Measurements from ENCODE around the gene ERG. TPM values are rescaled to one million over a fixed set of nuclear protein-coding genes. Genes with fewer than 3 reads are reported as not detected.

The ERG gene
- total and polyA plus RNA-seq, 7 donors, result 2.7 to 14.5 (median 7.6) TPM

DNA sequence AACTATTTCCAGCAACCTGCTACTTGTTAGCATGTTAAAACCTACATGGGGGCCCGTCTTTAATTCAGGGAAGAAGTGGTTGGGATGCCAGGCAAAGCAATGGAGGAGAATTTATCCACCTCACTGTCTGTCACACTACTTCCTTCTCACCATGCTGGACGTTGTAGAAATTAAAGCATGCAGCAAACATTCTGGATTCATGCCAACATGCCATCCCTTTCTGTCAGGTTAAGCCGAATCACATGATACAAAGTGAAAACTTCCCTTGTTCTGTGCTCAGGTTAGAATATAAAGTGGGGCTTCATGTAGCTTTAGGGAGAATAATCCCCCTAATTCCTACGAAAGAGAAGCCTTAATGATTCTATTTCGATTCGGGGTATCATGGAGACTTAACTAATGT lies 95.5 kb downstream of the ERG start:
- DNase-seq, result no peak
- no peak for ATAC-seq
- WGBS, 3 donors, result 50 to 62% (median 56%) methylated on average over 6 of the region's 6 CpGs
- intact Hi-C loops (cut with DNase I), result no loop called here
- H3K9me3 ChIP-seq, result no peaks in the 10 kb centered on the region
- H3K27me3 ChIP-seq (ENCODE audit: insufficient read depth in 3 of 3, low read length in 2 of 3), result no peaks in the 10 kb centered on the region
- no peaks in the 10 kb centered on the region for H3K36me3 ChIP-seq (ENCODE audit: insufficient read depth in 1 of 2, low read depth in 1 of 2)
- H3K27ac ChIP-seq, result no peak overlapping the region
- H3K4me3 ChIP-seq, result no peak overlapping the region
- no peaks in the 10 kb centered on the region for H3K4me1 ChIP-seq
- TF ChIP-seq, protein P1, sequence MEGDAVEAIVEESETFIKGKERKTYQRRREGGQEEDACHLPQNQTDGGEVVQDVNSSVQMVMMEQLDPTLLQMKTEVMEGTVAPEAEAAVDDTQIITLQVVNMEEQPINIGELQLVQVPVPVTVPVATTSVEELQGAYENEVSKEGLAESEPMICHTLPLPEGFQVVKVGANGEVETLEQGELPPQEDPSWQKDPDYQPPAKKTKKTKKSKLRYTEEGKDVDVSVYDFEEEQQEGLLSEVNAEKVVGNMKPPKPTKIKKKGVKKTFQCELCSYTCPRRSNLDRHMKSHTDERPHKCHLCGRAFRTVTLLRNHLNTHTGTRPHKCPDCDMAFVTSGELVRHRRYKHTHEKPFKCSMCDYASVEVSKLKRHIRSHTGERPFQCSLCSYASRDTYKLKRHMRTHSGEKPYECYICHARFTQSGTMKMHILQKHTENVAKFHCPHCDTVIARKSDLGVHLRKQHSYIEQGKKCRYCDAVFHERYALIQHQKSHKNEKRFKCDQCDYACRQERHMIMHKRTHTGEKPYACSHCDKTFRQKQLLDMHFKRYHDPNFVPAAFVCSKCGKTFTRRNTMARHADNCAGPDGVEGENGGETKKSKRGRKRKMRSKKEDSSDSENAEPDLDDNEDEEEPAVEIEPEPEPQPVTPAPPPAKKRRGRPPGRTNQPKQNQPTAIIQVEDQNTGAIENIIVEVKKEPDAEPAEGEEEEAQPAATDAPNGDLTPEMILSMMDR (IDR thresholded peaks at IDR 0.05), result no peak

DNA sequence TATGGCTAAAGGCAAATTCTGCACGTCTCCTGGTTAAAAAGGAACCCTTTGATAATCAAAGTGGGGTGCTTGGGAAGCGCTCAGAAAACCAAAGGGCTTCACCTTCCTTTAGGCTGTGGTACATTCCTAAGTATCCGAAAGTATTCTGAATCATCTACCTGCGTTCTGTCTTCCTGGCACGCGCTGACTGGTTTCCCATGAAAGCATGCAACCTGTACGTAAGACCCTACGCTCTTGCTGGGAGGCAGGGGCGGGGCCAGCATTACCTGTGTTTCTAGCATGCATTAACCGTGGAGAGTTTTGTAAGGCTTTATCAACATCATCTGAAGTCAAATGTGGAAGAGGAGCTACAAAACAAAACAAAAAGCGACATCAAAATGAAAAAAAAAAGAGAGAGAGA lies 96.0 kb downstream of the ERG start:
- no peak for DNase-seq
- Histone ChIP-seq H3K27ac (no peak overlapping the region), H3K36me3 (ENCODE audit: insufficient read depth in 1 of 2, low read depth in 1 of 2) (no peaks in the 10 kb centered on the region), H3K9me3 (no peaks in the 10 kb centered on the region), H3K4me1 (no peaks in the 10 kb centered on the region), H3K4me3 (no peak overlapping the region), H3K27me3 (ENCODE audit: insufficient read depth in 3 of 3, low read length in 2 of 3) (no peaks in the 10 kb centered on the region)
- TF ChIP-seq, protein P1 (IDR thresholded peaks at IDR 0.05), result no peak
- no peak for ATAC-seq
- 81 to 89% (median 87%) methylated on average over 11 of the region's 11 CpGs for WGBS, 3 donors
- intact Hi-C loops (cut with DNase I), result no loop called here

DNA sequence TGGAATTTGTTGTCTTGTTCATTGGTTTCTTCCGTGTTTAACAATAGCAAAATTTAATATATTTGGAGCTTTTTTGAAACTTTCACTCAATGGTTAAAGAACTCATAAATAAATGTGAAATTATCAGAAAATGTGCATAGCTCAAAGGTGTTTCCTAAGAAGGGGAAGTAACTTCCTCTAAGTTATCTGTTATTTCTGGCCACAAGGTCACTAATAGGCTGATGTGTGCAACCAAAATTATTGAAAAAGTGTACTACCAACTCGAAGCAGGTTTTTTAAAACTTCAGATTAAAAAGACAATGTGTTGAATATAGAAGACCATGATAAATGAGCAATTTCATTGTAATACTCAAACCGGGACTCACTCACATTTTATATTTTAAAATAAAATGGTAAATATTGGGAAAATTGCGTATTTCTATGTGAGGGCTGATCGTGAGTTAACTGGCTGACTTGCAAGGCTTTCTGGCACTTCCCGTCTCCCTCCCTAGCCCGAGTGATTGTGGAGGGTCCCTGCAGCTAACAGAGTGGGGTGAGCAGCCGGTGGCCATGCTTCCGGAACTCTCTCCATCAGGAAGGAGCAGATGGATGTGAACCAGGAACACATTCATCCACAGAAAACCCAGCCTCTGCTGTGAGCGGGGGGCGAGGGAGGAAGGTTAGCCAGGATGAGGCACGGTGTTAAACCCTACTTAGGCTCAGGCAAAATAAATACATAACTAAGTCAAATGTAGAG lies 96.9 kb downstream of the ERG start:
- 62 to 71% (median 69%) methylated on average over 12 of the region's 12 CpGs for WGBS, 3 donors

DNA sequence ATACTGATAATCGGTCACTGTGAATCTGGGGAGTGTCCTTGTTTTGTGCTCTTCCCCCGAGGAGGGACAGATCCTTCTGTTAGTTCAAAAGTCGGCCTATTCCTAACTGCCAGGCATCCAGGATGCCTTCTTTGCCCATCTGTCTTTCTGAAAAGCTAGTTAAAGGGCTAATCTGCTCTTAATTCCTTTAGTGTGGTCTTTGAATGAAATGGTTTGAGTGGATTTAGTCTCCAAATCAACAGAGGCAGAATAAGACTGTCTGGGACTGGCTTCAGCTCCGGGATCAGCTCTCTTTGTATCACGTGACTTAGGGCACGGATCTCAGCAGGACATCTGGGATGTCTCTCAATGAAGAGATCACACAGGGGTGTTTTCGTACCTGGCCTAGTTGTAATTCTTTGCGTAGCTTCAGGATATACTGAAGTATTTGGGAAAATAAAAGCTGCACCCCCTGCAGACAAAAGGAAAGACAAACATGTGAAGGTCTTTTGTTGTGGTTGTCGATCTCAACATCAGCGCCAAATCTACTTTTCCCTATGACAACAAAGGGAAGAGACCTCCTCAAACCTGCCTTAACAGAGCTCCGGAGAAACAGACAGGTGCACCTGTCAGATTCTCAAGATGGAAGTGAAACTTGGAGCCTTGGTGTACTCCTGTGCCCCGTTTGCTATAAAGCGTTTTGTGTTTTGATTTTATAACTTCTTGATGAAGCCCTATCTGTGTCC lies 97.9 kb downstream of the ERG start:
- intact Hi-C loops (cut with DNase I), result no loop called here
- TF ChIP-seq, protein P1 (IDR thresholded peaks at IDR 0.05), result no peak
- WGBS, 3 donors, result 70 to 80% (median 75%) methylated on average over 13 of the region's 13 CpGs
- Histone ChIP-seq H3K27me3 (ENCODE audit: insufficient read depth in 3 of 3, low read length in 2 of 3) (no peaks in the 10 kb centered on the region), H3K36me3 (ENCODE audit: insufficient read depth in 1 of 2, low read depth in 1 of 2) (no peaks in the 10 kb centered on the region), H3K4me1 (no peaks in the 10 kb centered on the region), H3K4me3 (no peak overlapping the region), H3K9me3 (no peaks in the 10 kb centered on the region), H3K27ac (no peak overlapping the region)
- DNase-seq (no peak), ATAC-seq (no peak)

More for the DNA sequence above, 96.9 kb downstream of the ERG start:
- H3K27ac ChIP-seq, result no peak overlapping the region
- intact Hi-C loops (cut with DNase I), result no loop called here
- ATAC-seq (no peak), DNase-seq (no peak)
- no peak overlapping the region for H3K4me3 ChIP-seq
- TF ChIP-seq, protein P1 (IDR thresholded peaks at IDR 0.05), result no peak
- no peaks in the 10 kb centered on the region for H3K27me3 ChIP-seq (ENCODE audit: insufficient read depth in 3 of 3, low read length in 2 of 3)
- no peaks in the 10 kb centered on the region for H3K9me3 ChIP-seq
- no peaks in the 10 kb centered on the region for H3K4me1 ChIP-seq
- no peaks in the 10 kb centered on the region for H3K36me3 ChIP-seq (ENCODE audit: insufficient read depth in 1 of 2, low read depth in 1 of 2)
